ENCODE measurements around the gene HCAR2. TPM values are rescaled to one million over a fixed set of nuclear protein-coding genes. Genes with fewer than 3 reads are reported as not detected.
A peak's percentile ranks its signal among the peaks of the same experiment; 100 is the strongest.
"Not testable (repeated sequence)": the region's sequence is repeated elsewhere in the genome, so short reads cannot be mapped to it uniquely, and the experiment has no call there.

Gene HCAR2
- total RNA-seq = not detected in 2 replicates

DNA sequence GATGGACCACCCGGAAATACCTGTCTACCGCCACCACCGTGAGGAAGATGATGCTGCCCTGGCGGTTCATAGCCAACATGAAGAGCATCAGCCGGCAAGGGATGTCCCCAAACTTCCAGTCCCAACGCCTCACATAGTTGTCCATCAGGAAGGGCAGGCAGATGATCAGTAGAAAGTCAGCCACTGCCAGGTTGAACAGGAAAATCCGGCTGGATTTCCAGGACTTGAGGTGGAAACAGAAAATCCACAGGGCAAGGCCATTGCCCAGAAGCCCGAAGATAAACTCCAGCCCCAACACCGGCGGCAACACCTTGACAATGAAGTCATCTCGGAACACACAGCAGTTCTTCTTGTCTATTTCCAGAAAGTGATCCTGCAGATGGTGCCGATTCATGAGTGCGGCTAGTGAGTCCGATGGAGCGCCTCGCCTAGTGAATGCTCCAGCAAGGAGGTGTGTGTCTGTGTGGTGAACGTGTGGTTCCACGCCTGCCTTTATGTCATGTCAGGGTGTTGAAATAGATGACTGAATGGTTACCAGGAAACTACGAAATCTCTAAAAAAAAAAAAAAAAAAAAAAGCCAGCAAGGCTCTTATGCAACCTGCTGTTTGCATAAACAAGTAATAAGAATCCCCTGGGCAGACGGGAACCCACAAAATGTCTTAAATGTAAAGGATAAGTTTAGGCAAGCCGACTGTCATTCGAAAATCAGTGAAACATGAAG, at the start of gene HCAR2:
Gene HCAR2, minus strand, starts transcription at position 468 of the 722 bp plus-strand sequence. Its CDS starts 74 bp downstream, at position 394.
- not testable (repeated sequence) for DNase-seq (ENCODE audit: low read depth in 2 of 2)

DNA sequence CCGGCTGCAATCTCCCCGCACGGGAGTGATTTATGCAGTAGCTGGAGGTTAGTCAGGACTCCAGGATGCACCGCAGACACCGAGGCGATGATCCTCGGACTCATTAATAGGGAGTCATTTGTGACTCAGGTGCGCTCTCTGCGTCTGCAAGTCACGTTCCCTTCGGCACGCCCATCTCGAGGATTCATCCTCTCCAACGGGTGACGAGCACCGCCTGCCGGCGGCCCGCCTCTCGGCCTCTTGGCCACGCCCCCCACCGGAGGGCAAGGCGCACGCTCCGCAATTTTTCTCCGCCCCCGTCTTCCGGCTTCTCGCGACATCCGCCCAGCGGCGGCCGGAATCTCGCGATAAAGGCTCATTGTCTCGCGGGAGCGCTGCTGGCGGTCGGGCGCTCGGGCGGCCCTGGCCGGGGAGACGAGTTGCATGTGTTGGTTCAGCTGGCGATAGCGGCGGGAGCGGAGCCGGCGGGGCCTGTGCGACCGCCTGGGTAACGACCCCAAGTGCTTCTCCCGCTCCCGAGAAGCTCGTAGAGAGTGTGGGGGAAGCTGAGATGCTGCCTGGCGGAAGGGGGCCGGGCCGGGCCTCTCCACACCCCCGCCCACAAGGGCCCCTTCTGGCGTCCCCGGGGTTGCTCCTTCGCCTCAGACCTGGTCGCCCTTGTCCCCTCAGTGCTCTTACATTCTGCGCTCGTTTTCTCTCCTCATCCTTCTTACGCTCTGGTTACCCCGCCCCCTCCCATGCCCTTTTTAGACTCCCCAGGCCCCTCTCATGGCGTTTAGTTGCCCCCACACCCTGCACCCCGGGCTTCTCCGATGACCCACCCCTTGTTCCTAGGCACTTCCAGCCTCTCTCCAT, 49.5 kb upstream of the HCAR2 start, which contains the start of gene DENR:
Gene DENR, plus strand, starts transcription at position 361 of the 855 bp plus-strand sequence. CDS start 878 bp downstream, outside the sequence.
- peak; percentile 89 to 96 for DNase-seq (ENCODE audit: low read depth in 2 of 2)

DNA sequence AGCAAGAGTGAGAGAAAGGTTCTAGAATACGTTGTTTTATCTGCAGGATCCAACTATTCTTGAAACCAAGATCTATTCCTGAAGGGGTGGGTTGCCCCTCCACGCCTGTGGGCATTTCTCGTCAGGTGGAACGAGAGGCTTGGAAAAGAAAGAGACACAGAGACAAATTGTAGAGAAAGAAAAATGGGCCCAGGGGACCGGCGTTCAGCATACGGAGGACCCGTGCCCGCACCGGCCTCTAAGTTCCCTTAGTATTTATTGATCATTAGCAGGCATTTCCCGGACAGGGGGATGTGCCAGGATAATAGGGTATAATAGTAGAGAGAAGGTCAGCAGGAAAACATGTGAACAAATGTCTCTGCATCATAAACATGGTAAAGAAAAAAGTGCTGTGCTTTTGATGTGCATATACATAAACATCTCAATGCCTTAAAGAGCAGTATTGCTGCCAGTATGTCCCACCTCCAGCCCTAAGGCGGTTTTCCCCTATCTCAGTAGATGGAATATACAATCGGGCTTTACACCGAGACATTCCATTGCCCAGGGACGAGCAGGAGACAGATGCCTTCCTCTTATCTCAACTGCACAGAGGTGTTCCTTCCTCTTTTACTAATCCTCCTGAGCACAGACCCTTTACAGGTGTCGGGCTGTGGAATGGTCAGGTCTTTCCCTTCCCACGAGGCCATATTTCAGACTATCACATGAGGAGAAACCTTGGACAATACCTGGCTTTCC, 47.8 kb upstream of the HCAR2 start:
- DNase-seq (ENCODE audit: low read depth in 2 of 2) = not testable (repeated sequence)

DNA sequence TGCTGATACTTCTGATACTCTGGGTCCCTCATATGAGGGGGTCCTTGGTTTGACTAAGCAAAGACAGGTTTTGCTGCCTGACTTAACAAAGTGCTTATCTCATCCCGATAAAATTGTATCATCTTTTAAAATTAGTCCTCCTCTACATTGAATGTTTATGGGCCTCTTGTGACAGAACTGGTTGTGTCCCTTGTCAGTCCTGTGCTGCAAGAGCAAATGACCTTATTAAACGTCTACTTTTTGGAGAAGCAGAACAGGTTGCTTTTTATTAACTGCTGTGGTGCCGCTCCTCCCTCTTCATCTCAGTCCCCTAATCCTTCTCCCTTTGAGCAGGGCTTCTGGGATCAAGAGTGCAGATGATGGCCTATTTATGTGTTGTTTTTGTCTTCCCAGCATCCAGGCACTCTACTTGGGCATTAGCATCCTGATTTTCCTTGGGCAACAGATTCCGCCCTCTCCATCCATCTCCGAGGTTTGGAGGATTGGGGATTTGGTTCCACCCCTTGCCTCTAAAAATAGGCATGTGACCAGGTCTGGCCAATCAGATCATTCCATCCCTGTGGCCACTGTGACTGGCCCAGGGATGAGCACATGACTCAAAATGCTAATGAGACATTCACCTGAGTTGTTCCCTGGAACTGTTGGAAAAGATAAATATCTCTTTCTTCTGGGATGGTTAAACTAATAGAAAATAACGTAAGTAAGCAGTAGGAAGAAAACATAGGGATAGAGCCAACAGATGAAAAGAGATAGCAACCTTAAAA, 46.6 kb upstream of the HCAR2 start:
- DNase-seq (ENCODE audit: low read depth in 2 of 2) = no peak

DNA sequence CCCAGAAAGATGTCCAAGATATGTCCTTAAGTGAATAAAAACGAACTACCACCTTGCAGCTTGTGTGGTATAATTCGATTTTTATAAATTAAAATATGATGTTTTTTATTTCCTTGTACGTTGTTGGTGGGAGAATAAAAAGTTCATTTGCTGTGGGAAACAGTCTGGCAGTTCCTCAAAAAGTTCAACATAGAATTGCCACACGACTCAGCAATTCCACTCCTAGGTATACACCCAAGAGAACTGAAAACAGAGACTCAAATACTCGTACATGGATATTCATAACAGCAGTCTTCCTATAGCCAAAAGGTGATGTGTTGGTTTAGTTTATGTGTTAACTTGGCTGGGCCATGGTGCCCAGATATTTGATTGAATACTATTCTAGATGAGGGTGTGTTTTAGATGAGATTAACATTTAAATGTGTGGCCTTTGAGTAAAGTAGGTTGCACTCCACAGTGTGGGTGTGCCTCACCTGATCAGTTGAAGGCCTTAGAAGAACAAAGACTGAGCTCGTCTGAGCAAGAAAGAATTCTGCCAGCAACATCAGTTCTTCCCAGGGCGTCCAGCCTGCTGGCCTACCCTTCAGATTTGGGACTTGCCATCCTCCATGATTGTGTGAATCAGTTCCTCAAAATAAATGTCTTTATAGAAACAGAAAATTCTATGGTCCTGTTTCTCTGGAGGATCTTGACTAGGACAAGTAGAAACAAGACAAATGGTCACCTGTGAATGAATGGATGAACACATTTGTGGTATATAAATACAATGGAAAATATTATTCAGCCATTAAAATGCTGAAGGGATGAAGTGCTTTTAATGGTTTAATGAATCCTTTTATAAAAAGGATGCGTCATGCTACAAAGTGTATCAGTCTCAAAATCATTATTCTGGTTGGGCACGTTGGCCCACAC, 44.3 kb upstream of the HCAR2 start:
- DNase-seq (ENCODE audit: low read depth in 2 of 2) = no peak

DNA sequence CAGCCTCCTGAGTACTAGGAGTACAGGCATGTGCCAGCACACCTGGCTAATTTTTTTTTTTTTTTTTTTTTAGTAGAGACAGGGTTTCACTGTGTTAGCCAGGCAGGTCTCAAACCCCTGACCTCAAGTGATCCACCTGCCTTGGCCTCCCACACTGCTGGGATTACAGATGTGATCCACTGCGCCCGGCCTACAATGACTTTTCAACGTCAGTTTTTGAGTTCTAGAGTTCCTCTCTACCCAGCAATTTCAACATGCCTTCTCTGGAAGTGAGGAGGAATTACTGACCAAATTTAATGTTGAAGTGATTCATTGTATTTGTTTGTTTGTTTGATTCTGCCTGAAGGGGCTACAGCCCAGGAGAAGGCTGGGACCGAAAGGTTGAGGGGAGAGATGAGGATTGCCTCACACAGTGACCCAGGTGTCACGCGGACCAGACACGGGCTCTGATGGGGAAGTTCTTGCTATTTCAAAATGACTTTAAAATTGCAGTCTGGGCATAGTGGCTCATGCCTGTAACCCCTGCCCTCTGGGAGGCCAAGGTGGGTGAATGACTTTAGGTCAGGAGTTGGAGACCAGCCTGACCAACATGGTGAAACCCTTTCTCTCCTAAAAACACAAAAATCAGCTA, 40.9 kb upstream of the HCAR2 start:
- DNase-seq (ENCODE audit: low read depth in 2 of 2) = no peak

DNA sequence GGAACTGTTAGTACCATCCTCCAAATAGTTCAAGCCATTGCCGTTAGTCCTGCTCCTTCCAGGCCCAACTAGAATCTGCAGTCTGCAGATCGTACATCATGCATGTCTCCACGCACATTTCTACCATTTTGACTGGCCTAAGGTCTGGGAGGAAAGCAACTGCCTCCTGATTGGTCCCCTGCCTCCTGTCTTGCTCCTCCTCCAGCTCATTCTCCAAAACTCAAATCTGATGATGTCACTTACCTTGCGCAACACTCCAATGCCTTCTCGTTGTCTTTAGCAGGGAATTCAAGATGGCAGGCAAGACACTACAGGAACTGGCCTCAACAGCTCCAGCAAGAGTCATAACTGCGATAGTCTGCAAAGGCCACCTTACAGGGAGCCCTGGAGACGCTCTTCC, 37.2 kb upstream of the HCAR2 start:
- no peak for DNase-seq (ENCODE audit: low read depth in 2 of 2)

DNA sequence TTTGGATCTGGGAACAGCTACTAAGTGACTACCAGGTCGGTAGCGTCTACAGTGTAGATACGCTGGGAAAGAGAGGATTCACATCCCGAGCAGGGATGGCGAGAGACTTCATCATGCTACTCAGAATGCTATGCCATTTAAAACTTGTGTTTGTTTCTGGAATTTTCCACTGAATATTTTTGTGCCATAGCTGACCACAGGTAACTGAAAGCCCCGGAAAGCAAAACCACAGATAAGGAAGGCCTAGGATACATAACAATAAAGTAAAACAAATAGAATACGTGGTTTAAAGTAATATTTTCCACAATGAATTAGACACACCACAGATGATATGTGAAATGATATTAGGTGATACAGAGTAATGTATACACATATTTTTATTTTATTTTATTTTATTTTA, 35.4 kb upstream of the HCAR2 start:
- DNase-seq (ENCODE audit: low read depth in 2 of 2) = no peak

DNA sequence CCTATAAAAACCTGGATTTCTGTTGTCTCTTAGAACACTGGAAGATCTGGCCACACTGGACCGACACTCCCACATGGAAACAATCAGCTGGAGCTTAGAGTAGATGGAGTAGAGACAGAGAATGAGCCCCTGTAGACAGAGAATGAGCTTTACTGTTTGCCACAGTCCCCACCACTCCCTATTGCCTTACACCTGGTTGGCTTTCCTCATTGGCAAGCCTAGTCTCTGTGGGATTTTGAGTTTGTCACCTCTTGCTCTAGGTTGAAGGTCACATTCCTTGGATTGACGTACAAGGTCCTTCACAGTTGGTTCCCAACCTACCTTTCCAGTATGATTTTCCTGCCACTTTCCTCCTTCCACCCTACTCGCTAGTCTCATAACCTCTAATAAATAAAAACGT, 29.5 kb upstream of the HCAR2 start:
- DNase-seq (ENCODE audit: low read depth in 2 of 2) = no peak

DNA sequence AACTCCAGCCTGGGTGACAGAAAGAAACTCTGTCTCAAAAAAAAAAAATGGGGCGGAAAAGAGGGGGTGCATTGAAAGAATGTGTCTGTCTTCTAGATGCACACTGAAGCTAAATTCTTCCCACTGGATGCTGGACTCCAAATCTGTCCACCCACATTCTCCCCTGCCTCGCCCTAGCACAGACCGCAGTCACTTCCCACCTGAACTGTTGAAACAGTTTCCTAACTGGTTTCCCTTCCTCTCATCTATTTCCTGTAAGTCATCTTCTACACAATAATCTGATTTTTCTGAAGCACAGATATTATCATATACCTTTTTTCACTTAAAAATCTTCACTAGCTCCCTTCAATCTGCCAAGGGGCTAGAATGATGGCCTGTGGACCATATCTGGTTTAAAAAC, 29.0 kb upstream of the HCAR2 start:
- no peak for DNase-seq (ENCODE audit: low read depth in 2 of 2)

DNA sequence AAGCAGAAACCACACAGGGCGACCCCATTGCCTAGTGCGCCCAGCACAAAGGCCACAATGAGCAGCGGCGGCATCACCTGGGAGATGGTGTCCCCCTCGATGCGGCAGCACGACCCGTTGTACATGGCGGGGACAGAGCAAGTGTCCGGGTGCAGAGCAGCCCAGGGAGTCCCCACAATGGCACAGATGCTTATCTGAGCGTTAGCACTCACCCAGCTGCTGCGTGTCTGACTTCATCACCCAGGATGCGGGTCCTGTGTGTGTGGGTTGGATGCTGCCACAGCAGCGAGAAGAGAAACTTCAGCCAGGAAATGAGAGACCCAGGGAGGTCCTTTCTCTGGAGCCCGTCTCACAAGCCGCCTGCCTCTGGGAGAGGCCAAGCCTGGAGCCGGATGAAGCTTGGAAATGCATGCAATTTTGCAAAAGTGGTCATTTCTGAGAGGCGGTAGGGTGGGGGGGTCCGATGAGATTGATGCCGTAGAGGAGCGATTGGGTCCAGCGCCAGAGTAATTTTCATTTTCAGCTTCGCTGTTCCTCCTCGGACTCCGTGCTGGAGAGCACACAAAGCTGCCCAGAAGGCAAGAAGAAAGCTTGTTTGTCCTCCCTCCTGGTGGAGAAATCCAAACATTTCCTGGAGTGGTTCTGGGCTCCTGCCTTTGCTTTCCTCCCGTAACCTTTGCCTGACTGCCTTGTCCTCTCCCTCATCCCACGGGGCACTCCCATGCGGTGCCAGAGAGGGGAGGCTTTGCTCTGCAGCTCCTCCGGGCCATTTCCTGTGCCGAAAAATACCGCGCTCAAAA, 27.3 kb upstream of the HCAR2 start, which contains the start of gene HCAR1:
Gene HCAR1, minus strand, starts transcription at position 630 of the 800 bp plus-strand sequence. Its CDS starts 505 bp downstream, at position 125.
- DNase-seq (ENCODE audit: low read depth in 2 of 2) = no peak

DNA sequence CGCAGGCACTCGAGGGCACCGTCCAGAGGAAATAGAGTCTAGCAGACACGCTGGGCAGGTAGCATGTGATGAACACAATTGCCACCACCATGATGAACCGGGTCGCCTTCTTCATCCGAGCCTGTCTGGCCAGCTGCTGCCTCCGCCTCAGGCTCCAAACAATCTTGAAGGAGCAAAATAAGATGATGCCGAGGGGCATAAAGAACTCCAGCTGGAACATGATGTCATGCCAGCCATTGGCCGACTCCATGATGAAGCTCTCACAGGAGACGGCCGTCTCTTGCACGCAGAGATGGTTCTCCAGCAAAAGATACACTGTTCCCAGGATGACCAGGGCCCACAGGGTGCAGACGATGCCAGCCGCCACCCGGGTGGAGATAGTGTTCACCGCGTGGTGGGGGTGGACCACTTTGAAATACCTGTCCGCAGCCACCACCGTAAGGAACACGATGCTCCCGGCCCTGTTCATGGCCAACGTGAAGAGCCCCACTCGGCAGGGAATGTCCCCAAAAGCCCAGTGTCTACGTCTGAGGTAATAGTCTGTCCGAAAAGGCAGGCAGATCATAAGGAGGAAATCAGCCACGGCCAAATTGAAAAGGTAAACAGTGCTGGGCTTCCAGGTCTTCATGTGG, 26.5 kb upstream of the HCAR2 start:
- no peak for DNase-seq (ENCODE audit: low read depth in 2 of 2)

DNA sequence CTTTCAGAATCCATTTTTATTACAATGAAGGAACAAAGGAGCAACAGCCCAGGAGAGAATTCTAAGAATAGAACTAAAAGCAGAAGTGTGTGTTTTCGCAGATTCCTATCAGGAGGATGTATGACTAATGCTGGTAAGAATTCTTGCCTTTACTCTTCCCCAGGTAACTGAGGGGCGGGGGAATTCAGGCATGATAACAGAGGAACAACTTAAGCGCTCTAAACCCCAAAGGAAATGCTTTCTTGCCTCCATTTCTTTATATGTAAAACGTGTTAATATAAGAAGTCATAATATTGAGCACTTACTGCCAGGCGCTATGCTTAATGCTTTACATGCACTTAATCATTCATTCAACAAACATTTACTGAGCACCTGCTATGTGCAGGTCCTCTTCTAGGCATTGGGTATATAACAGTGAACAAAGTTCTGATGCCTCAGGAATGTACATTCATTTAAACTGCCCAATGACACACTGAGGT, 23.0 kb upstream of the HCAR2 start:
- DNase-seq (ENCODE audit: low read depth in 2 of 2) = peak in 1 of 2 donors; percentile 76

DNA sequence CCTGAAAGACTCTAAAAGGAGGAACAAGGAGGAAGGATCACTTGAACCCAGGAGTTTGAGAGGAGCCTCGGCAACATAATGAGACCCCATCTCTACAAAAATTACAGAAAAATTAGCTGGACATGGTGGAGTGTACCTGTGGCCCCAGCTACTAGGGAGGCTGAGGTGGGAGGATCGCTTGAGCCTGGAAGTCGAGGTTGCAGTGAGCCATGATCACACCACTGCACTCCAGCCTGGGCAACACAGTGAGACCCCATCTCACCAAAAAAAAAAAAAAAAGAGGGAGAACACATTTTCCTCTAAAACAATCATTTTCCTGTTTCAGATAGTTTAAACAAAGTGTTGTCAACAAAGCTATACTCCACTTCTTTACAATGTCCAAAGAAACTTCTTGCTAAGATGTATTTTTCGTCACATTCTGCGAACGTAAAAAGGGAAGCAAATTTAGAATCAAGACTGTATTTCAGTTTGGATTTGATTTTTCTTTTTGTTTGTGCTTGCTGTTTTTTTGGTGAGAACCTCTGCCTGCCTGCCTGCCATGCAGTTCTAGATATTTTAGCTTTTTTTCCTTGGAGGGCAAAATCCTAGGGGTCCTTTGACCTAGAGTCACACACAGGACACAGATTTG, 22.4 kb upstream of the HCAR2 start:
- no peak for DNase-seq (ENCODE audit: low read depth in 2 of 2)

DNA sequence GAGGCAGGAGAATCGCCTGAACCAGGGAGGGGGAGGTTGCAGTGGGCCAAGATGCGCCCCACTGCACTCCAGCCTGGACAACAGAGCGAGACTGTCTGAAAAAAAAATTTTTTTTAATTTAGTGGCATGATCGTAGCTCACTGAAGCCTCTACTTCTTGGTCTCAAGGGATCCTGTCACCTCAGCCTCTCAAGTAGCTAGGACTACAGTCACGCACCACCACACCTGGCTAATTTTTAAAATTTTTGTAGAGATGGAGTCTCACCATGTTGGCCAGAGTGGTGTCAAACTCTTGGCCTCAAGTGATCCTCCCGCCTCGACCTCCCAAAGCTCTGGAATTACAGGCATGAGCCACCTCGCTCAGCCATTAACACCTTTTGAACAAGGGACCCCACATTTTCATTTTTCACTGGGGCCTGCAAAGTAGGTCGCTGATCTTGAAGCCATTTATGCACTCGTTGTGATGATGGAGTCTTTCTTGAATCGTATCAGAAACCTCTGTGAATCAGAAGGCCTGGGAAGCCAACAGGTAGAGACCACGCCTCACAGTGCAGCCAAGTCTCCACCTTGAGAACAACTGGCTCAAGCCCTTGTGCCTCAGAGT, 21.6 kb upstream of the HCAR2 start:
- no peak for DNase-seq (ENCODE audit: low read depth in 2 of 2)

DNA sequence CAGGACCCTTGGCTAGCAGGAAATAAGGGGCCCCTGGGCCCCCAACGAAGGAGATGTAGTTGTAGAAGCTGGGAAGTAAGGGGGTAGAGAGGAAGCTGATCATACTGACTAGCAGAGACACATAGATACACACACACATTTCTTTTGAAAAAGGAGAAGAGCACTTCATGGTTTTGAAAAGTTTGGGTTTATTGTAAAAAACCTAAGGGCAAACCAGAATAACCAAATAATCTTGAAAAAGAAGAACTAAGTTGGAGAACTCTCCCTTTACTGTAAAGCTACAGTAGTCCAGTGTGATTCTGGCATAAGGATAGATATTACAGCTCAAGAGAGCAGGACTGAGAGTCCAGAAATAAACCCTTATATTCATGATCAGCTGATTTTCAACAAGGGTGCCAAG, 19.2 kb upstream of the HCAR2 start:
- no peak for DNase-seq (ENCODE audit: low read depth in 2 of 2)

DNA sequence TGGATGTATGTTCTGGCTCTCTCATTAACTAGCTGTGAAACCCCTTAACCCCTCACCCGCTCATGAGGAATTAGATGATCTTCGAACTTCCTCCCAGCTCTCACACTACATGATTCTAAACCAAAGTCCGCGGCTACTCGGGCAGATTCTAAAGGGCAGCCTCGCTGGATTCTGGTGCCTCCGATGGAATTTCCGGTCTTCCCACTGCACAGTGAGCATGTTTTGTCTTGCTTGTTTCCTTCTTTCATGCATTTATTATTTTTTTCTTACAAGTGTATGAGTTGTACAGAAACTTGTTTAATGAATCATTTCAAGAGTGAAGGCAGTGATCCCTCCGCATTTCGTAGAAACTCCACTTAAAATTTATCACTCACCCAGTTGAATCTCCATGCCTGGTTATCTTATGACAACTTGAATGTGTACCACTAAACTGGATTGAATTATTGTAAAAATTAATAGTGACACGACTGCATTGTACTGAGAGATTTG, 17.9 kb upstream of the HCAR2 start:
- DNase-seq (ENCODE audit: low read depth in 2 of 2) = peak in 1 of 2 donors; percentile 47

Data from dermis microvascular lymphatic vessel endothelial cell (primary cell).